GM18861 (cell line): Measurements from ENCODE around the gene RANBP10.
A peak's percentile ranks its signal among the peaks of the same experiment; 100 is the strongest.
"Not testable (repeated sequence)": the region's sequence is repeated elsewhere in the genome, so short reads cannot be mapped to it uniquely, and the experiment has no call there.

Experiments
- ATAC-seq: cut with Tn5 transposase; IDR thresholded peaks from one replicate; pipeline ENCODE4 v1.9.1; 2021; ENCODE audit not compliant: unreplicated experiment

The RANBP10 gene

DNA sequence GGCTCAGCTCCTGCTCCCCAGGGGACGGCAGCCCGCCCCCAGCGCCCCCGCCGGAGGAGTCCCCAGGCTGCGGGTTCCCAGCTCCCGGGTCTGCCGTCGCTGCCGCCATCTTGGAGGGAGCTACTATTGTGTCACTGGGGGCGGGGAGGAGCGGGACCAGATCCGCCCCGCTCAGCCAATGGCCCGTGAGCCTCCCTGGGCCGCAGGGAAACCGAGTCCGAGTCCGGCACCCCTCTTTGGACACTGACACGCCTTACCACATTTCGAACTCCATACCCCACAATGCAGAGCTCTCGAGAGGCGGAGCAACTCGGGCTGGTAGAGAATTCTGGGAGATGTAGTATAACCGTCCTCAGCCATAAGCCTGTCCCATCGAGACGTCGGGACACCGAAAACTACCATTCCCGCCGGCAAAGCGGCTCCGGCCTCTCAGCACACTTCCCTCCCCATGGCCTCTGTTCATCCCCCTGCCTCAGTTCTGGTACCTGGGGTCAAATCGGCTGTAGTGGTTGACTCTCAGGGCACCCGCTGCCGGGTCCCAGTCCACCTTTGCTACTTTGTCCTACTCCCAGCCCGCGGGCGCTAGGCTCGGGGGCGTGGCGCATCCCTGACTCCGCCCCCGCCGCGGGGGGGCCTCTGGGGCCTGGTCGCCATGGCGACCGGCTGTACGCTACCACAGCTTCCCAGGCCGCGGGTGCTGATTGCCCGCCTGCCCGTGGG, at the start of gene RANBP10, which contains the start of gene TSNAXIP1:
Gene RANBP10, minus strand, starts transcription at position 133 of the 720 bp plus-strand sequence. Its CDS starts 24 bp downstream, at position 109.
Gene TSNAXIP1, plus strand, starts transcription at position 462 of the 720 bp plus-strand sequence. CDS start 261 bp downstream, outside the sequence.
- ATAC-seq, result peak; percentile 90

DNA sequence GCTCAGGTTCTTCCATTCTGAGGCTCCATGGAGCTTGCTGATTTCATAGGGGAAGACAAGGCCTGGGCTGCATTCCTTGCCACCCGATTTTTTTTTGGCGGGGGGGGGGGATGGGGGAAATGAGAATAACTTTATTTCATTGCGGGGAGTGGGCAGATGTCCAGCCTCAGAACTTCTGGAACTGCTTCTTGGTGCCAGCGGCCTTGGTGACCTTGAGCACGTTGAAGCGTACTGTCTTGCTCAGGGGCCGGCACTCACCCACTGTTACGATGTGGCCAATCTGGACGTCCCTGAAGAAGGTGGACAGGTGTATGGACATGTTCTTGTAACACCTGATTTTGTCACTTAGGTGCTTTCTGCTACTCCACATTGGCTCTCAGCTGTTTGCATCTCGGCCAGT, 49.4 kb upstream of the RANBP10 start:
- no peak for ATAC-seq

DNA sequence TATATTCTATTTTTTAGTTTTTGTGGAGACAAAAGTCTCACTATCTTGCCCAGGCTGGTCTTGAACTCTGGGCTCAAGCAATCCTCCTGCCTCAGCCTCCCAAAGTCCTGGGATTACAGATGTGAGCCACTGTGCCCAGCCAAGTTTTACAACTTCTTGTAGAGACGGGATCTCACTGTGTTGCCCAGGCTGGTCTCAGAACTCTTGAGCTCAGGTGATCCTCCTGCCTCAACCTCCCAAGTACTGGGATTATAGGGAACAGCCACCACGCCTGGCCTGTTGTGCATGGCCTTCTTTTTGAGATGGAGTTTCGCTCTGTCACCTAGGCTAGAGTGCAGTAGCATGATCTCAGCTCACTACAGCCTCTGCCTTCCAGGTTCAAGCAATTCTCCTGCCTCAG, 47.3 kb upstream of the RANBP10 start:
- no peak for ATAC-seq

DNA sequence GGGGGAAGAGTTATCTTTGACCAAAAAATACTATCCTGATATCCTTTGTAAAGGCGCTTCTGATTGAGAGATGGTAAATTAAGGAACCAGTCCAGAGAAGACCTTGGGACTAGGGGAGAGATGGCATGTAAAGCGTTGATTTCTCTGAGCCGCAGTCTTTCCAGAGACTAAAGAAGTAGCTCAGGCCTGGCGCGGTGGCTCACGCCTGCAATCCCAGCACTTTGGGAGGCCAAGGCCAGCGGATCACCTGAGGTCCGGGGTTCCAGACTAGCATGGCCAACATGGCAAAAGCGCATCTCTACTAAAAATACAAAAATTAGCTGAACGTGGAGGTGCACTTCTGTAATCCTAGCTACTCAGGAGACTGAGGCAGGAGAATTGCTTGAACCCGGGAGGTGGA, 41.8 kb upstream of the RANBP10 start:
- ATAC-seq, result no peak

DNA sequence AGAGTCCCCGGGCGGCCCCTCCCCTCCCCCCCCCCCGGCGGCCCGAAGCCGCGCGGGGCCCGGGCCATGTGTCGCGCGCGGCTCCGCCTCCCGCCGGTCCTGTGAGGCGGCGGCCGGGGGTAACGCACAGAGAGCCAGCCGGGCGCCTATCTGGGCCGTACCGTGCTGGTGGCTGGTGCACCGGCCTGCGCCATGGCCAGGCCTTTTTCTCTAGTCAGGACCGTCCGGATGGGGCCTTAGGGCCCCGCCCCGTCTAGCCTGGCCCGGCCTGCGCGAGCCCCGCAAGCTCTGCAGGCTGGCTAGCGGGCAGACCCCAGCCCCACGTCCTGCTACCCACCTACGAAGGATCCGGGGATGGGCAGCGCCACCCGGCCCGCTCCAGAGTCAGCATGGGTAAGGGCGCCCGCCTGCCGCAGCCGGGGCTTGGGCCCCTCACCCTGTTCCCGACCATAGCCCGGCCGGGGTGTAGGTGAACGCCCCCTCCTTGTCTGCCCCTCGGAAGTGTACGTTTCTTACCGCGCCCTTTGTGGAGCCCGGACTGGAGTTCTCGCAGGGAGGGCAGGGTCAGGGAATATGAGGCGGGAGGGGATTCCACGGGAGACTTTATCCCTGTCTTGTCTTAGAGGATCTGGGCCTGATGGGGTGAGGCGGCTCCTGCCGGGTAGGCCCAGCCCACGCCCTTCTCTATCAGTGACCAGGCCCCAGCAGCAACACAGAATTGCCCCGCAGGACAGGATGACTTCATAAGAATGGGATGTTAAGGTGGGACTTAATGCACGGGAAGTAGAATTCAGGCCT, 40.9 kb upstream of the RANBP10 start, which contains the start of gene CENPT:
Gene CENPT, minus strand, starts transcription at position 630 of the 798 bp plus-strand sequence. CDS start 13,834 bp downstream, outside the sequence.
- peak; percentile 30 for ATAC-seq

DNA sequence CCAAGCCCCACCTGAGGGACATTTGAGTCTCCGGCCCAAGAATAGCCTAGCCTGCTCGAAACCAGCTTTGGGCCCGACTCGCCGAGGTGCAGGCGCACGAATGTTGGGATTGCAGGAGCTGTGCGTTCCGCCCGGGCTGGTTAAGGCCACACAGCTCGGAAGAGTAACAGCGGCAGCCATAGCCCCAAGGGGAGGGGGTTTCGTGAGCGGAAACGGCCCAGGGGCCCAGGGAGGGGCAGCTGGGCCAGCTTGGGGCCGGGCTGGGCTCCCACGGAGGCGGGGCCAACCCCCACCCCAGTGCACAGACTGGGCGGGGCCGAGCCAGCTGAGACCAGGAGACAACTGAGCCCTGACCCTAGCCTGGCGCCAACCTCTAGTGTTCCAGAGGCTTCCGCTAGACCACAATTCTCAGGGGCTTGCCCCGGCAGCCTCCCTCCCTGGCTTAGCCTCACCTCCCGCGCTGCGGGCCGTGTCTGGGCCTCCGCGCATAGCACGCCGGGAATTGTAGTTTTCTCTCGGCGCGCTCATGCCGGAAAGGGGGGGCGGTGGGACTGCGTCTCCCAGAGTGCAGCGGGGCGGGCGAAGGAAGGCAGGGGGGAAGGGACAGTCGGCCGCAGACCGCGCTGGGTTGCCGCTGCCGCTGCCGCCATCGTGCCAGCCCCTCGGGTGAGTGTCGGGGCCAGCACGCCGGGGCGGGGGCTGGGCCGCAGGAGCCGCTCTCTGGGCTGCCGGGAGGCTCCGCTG, 40.1 kb upstream of the RANBP10 start, which contains the start of gene NUTF2:
Gene NUTF2, plus strand, starts transcription at position 614 of the 744 bp plus-strand sequence. CDS start 18,198 bp downstream, outside the sequence.
- ATAC-seq, result peak; percentile 44

DNA sequence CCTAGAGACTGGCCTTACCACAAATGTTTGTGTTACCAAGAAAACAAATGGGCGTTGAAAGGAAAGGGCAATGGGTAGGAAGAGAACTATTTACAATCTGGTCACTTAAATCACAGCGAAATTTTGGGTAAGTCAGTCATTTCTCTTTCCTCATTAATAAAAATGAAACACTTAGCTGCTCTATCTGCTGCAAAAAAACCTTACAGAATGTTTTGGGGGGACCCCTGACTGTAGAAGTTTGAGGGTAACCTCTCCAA, 39.6 kb upstream of the RANBP10 start:
- no peak for ATAC-seq

DNA sequence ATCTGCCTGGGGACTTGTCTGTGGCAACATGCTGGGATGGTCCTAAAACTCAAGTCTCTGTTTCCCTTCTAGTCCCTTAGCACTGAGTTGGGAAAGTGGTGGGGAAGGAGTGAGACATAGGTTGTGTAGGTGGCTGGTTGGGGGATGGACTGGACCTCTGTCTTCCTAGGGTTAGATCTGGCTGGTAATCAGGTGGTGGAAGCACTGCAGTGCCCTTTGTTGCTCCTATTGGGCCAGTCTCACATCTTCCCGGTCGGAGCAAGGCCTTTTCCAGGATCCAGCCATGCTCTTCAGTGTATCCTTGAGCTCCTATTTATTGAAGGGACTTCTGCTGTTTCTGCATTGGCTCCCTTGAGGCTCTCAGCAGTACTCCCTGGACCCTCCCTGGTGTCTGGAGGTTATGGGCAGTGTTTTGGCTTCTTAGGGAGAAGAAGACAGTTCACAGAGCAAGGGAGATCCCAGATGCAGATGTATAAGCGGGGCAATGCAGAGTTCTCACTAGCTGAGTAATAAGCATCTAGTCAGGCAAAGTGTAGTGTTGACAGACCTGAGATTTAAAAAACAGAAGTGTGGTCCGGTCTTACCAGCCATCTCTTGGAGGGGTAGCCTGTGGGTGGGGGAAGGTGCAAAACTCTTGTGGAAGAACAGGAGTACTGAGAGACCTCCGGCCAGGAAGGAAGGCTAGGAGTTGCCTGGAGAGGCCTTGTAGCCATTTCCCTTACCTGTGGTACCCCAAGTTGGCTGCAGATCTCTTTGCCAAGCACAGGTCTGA, 39.1 kb upstream of the RANBP10 start:
- no peak for ATAC-seq

DNA sequence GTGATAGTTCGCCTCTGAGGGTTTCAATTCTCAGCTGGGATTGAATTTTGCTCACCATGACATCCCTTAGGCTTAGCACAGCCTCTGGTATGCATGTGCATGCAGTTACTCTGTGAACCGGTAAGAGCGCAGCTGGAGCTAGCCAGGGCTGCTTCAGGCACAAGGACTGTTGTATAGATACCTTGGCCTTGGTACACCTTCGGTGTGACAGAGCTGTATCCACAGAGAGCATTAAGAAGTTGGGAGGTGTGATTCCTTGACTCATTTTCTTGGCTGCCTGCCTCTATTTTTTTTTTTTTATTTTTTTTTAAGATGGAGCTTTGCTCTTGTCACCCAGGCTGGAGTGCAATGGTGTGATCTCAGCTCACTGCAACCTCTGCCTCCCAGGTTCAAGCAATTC, 38.1 kb upstream of the RANBP10 start:
- no peak for ATAC-seq

DNA sequence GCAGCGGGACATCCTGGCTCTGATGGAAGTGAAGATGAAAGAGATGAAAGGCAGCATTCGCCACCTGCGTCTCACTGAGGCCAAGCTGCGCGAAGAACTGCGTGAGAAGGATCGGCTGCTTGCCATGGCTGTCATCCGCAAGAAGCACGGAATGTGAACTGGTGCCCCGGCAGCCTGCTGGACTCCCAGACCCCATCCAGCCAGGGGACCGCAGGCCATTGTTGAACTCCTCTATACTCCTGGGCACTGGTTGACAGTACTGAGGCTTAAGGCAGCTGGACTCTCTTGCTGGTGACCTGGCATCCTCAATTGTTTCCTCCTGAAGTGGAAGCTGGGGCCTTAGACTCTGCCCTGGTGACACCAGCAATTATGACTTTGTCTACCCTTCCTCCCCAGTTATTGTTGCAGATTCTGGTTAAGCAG, 37.0 kb upstream of the RANBP10 start:
- ATAC-seq, result no peak

DNA sequence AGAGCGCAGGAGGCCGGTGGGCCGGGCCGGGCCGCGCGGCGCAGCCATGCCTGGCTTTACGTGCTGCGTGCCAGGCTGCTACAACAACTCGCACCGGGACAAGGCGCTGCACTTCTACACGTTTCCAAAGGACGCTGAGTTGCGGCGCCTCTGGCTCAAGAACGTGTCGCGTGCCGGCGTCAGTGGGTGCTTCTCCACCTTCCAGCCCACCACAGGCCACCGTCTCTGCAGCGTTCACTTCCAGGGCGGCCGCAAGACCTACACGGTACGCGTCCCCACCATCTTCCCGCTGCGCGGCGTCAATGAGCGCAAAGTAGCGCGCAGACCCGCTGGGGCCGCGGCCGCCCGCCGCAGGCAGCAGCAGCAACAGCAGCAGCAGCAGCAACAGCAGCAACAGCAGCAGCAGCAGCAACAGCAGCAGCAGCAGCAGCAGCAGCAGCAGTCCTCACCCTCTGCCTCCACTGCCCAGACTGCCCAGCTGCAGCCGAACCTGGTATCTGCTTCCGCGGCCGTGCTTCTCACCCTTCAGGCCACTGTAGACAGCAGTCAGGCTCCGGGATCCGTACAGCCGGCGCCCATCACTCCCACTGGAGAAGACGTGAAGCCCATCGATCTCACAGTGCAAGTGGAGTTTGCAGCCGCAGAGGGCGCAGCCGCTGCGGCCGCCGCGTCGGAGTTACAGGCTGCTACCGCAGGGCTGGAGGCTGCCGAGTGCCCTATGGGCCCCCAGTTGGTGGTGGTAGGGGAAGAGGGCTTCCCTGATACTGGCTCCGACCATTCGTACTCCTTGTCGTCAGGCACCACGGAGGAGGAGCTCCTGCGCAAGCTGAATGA, 36.4 kb upstream of the RANBP10 start:
- peak; percentile 13 for ATAC-seq

DNA sequence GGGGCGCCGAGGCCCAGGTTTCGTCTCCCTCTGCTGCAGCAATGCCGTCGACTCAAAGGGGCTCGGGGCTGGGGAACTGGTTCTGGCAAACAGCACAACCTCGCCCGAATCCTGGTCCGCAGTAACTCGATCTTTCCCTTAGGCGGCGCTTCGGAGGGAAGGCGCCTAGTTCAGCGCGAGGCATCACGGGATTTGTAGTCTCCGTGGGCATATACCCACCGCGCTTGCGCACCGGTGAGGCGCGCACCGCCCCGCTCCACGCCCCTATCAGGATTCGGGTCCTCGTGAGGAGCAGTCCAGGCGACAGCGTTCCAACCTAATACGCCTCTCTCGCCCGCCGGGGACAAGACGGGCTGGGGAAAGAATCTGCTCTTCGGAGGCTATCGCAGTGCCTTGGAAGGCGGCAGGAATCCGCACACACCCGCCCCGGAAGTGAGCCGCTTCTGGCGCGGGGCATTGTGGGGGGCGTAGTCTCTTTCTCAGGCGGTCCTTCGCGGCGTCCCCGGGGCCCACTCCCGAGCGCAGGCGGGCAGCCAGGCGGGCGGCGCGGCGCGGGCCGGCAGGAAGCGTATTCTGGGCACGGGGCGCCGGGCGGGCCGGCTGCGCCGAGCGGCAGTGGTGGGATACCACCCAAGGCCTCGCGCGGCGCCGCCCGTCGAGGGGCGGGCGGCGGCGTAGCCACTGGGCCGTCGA, 35.6 kb upstream of the RANBP10 start, which contains the start of gene THAP11:
Gene THAP11, plus strand, starts transcription at position 505 of the 693 bp plus-strand sequence. CDS start 235 bp downstream, outside the sequence.
- ATAC-seq, result peak; percentile 37

DNA sequence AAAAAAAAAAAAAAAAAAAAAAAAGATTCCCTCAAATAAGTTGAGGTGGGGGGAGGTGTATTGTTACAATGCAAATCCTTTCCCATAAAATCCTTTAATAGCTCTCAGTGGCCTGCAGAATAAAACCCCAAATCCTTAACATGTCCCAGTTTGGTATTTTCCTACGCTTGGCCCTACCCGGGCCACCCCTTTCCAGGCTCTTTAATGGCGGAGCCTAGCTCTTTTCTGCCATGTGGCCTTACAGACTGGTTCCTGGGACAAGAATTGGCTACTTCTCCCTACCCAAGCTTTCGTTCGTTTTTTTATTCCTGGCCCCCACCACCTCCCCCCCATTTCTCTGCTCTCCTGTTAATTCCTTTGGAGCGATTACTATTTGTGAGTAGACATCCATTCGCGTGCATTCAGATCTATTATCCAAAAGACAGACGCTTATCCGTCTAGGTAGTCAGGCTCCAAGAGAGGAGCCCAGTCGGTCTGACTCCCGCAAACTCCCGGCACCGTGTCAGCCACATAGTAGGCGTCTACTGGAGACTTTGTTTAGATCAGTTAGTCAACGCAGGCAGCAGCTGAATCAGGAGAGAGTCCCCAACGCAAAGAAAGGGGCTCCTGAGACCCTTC, 34.9 kb upstream of the RANBP10 start:
- no peak for ATAC-seq

DNA sequence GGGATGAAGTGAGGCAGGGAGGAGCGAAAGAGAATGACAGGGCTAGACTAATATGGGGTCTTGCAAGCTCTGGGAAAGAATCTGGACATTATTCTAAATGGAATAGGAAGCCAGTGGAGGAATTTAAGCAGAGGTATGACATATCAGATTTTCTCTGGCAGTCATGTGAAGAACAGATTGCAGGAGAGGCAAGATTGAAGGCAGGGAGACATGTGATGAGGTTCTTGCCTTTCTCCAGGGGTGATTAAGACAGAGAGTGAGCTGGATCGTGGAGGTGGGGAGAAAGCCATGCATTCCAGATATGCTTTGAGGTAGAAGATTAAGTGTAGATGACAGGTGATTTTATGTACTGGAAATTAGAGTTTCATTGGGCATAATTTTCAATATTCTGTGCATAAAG, 31.5 kb upstream of the RANBP10 start:
- ATAC-seq, result no peak

DNA sequence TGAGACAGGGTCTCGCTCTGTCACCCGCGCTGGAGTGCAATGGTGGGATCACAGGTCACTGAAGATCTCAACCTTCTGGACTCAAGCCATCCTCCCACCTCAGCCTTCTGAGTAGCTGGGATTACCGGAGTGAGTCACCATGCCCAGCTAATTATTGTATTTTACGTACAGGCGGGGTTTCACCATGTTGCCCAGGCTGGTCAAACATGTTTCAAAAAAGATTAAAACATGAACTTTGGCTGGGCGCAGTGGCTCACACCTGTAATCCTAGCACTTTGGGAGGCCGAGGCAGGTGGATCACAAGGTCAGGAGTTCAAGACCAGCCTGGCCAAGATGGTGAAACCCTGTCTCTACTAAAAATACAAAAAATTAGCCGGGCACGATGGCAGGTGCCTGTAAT, 30.8 kb upstream of the RANBP10 start:
- not testable (repeated sequence) for ATAC-seq

DNA sequence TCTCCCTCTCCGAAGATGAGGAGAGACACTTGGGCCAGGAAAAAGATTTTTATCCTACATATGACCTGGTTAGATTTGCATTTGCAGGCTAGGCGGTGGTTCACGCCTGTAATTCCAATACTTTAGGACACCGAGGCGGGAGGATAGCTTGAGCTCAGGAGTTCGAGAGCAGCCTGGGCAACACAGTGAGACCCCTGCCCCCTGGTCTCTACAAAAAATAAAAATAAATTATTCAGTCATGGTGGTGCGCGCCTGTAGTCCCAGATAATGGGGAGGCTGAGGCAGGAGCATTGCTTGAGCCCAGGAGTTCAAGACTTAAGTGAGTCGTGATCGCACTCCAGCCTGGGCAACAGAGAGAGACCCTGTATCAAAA, 27.9 kb upstream of the RANBP10 start:
- no peak for ATAC-seq

DNA sequence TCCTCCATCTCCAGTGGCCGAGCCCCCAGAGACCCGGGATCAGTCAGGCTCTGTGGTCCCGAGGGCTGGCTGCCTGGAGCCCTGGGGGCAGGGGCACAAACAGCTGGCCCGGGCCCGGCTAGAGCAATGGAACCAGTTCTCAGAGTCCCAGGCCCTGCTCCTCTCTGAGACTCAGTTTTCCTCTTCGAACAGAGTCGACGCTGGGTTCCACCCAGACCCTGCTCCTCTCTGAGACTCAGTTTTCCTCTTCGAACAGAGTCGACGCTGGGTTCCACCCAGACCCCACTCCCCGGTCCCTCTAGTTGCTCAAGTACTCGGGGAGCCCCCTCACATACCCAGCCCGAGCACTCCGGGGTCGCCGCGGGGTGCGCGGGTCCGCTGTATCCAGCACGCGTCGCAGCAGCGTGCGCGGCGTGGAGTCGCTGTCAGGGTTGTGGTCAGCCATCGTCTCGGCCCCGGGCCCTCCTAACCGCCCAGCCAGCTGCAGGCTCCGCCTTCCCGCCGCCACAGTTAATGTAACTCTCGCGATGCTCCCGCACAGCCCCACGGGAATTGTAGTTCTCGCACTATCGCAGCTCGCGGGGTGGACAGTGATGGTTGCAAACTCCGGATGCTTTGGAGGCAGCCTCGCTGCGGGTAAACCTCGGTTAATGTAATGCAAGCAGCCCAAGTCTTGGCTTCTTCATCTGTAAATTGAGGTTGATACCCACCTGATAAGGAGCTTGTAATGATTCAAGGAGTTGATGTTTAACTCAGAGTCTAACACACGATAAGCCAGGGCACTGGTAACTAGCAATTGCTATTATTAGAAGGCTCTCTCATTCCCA, 27.3 kb upstream of the RANBP10 start:
- ATAC-seq, result peak; percentile 96

DNA sequence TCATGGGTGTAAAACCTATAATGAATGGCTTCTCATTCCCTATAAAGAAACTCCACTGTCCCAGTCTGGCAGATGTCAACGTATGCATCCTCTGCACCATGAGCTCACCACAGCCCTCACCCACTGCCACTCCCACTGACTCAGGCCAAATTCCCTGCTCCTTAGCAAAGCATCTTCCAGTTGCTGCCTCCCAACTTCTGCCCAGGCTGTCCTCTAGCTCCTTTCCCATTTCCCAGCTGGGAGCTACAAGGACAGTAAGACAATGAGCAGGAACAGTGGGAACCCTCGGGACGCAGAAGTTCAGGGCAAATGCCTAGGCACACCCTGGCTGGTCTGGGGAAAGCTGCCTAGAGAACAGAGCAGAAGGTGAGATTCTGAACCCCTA, 26.7 kb upstream of the RANBP10 start:
- no peak for ATAC-seq
